ENCODE data around the gene PAQR5.
"Not testable (repeated sequence)": the region's sequence is repeated elsewhere in the genome, so short reads cannot be mapped to it uniquely, and the experiment has no call there.

The PAQR5 gene

DNA sequence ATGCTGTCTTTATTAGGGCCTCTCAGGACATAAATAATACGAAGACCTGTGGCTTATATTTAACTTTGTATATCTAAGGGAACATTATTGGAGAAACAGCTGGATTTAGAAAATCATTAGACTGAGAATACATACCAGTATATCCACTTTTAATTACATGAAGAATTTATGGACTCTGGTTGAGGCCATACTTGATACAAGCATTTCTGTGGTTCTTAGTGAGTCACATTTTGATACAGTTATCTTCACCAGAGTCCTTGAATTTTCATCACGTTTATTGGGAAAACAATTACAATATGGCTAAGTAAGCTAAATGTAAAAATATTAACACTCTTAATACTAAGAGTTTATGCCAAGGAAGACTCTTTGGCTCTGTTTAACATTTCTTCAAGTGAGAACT lies 125.3 kb downstream of the PAQR5 start:
- no peak for DNase-seq (ENCODE audit: low read depth in 3 of 3)

DNA sequence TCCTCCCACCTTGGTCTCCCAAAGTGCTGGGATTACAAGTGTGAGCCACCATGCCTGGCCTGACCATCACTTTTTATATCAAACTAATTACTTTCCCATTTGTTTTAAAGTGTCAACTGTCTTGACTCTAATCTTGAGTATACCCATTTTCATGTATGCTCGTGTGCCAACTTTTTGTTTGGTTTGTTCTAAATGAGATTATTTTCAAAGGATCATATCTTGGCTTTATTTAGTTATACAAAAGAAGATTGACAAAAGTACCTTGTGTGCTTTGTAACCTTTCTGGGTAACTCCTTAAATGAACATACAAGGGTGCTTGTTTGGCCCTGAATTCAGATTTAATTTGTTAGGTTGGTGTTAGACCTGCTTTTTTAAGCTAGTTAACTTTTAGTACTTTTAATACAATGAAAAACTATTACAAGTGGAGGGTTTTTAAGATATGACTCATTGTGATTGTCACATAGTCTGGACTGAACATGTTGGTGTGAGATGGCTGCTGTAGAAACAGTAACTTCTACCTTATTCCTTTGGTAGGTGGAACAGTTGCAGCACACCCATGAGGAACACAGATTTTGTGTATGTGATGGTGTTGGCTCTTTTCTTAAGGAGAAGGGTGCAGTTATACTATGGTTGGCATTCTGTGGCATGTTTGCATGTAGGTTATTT lies 126.2 kb downstream of the PAQR5 start:
- DNase-seq (ENCODE audit: low read depth in 3 of 3), result no peak

DNA sequence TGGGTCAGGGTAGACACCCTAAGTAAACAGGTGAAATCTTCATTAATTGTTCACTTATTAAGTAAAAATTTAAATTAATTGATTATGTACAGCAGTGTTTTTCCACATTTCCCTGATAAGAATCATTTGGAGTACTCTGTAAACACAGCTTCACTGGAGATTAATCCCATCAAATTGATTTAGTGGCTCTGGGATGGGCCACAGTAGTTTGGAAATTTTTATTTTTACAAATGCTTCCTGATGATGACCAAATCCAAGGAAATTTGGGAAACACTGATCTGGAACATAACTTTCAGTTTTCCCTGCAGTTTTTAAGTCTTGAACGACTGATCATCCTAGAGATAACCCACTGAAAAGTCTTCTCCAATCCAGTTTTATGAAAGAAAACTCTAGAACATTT lies 135.1 kb downstream of the PAQR5 start:
- no peak for DNase-seq (ENCODE audit: low read depth in 3 of 3)

DNA sequence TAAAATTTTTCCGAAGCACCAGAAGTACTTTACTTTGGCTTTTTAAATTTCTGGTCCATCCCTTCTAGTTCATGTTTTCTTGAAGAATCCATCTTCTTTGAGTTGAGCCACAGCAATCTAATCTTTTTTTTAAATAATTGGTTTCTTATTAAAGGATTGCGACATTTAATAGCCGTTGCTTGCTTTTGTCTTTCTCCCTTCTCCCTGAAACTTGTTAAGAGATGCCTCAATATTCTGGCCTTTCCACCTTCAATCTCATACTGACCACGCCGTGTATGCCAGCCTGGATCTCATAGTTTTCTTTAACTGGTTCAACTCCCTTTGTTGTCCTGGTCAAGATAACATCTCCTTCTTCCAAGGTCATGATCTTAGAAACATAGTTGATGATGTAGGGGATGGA lies 135.5 kb downstream of the PAQR5 start:
- DNase-seq (ENCODE audit: low read depth in 3 of 3), result no peak

DNA sequence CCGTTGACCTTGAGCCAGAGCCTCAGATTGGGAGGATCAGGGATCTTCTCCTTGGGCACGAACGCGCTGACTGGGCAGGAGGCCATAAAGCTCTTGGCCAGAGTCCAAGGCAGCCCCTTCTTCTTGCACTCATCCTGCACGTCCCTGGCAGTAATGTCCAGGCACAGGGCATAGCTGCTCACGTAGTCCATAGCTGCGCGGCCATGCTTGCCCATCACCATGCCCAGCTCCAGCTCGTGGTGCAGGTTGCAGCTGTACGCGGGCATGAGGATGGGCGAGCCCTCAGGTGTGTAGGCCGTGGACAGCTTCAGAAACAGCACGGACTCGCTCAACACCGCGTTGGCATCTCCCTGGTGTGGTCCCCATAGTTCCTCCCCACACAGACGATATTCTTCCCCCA lies 136.0 kb downstream of the PAQR5 start:
- DNase-seq (ENCODE audit: low read depth in 3 of 3), result no peak

DNA sequence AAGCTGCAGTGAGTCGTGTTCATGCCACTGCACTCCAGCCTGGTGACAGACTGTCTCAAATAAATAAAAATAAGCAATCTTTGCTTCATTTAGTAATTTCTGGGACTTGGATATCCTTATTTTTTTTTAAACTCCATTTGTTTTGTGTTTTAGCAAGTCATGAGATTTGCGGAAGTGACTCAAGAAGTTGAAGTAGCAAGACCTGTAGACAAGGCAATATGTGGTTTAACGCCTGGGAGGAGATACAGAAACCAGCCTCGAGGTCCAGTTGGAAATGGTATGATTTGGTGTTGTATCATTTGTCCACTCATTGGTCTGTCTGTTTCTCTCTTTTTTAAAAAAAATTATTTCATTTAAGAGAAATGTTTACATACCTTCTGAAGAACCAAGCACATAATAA lies 137.3 kb downstream of the PAQR5 start:
- no peak for DNase-seq (ENCODE audit: low read depth in 3 of 3)

DNA sequence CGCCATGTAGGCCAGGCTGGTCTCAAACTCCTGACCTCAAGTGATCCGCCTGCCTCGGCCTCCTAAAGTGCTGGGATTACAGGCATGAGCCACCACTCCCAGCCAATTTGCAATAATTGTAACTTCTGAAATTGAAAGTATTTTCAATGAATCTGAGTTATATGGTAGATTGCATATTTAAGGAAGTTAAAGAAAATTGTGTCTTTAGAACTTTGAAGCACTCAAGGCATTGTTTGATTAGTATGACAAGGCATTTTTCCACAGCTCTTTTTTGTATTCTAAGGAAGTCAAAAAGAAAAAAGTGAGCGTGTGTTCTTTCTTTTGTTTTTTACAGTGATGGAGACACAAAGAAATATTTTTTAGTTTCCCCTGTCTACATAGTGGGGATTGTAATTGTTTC lies 138.2 kb downstream of the PAQR5 start:
- no peak for DNase-seq (ENCODE audit: low read depth in 3 of 3)

DNA sequence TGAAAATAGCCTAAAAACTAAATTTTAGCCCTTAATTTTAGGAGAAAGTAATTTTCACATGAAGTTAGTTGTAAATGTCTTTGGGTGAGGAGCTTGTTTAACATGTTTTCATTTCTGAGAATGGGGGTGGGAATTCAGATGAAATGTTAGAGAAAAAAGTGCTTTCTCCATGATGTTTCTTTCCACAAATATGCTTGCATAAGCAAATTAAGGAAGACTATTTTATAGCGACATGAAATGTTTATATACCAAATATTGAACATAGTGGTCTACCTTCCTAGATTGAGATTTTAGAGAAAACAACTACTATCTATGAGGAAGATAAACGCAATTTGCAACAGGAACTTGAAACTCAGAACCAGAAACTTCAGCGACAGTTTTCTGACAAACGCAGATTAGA lies 140.9 kb downstream of the PAQR5 start:
- DNase-seq (ENCODE audit: low read depth in 3 of 3), result no peak

DNA sequence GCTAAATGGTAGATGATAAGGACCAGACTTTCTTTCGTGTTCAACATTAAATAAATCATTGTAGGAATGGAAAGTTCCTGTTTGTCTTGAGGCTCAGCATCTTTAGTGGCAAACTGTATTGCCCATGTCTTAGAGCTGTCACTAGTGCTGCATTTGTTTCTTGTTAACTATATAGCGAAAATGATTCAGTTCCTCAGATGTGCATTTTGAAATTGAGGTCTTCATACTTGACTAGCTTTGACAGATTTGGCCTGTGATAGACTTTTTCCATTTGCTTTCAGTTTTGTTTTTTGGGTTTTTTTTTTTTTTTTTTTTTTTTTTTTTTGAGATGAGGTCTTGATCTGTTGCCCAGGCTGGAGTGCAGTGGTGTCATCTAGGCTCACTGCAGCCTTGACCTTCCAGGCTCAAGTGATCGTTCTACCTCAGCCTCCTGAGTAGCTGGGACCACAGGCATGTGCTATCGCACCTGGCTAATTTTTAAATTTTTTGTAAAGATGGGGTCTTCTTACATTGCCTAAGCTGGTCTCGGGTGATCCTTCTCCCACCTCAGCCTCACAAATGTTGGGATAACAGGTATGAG lies 144.4 kb downstream of the PAQR5 start:
- no peak for DNase-seq (ENCODE audit: low read depth in 3 of 3)

DNA sequence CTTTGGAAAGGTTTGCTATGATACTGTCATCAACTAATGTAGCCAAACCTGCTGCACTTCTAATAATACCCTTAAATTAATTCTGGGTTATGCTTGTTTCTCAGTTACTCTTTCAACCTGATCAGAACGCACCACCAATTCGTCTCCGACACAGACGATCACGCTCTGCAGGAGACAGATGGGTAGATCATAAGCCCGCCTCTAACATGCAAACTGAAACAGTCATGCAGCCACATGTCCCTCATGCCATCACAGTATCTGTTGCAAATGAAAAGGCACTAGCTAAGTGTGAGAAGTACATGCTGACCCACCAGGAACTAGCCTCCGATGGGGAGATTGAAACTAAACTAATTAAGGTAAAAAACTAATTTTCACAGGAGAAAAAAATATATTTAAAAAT lies 146.0 kb downstream of the PAQR5 start:
- DNase-seq (ENCODE audit: low read depth in 3 of 3), result no peak

DNA sequence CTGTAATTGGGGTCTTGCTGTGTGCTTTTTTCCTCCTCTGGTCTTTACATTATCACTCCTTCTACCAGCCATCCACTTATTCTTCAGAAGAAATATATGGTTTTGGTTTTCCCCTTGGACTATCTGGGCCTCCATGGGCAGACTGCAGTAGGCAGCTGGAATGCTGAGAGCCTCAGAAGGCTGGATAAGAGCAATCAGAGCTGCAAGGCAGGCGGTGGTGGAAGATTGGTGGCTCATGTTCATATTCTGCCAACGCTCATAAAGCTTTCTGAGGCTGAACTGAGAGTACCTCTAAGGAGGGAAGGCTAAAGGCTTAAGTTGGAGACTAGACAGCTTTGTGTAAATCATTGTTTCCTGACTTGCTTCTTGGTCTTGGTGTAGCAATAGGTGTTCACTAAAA lies 148.2 kb downstream of the PAQR5 start:
- no peak for DNase-seq (ENCODE audit: low read depth in 3 of 3)

DNA sequence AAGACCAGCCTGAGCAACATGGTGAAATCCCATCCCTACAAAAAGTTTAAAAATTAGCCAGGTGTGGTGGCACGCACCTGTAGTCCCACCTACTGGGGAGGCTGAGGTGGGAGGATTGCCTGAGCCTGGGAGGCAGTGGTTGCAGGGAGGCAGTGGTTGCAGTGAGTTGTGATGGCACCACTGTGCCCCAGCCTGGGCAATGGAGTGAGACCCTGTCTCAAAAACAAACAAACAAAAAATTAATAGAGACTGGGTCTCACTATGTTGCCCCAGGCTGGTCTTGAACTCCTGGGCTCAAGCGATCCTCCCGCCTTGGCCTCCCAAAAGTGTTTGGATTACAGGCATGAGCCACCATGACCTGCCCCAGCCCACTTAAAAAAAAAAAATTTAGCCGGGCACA lies 151.5 kb downstream of the PAQR5 start:
- DNase-seq (ENCODE audit: low read depth in 3 of 3), result not testable (repeated sequence)

DNA sequence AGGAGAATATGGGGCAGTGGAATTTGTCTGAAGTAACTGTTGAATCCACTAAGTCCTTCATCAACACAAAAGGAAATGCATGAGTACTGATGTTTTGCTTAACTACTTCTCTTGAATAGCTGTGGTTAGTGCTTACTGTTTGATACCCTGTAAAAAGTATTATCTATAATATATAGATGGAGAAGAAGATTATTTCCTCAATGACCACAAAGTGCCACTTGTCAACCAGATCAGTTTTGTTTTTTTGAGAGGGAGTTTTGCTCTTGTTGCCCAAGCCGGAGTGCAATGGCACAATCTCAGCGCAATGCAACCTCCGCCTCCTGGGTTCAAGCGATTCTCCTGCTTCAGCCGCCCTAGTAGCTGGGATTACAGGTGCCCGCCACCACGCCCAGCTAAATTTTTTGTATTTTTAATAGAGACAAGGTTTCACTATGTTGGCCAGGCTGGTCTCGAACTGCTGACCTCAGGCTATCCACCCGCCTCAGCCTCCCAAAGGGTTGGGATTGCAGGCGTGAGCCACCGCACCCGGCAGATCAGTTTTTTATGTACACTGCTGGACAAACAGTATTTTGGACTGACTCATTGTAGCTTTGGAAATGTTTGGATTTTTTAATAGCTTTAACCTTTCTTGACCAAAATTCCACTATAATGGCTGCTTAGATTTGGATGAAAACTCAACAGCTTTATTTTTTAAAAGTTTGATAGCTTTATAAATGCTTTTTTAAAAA lies 152.4 kb downstream of the PAQR5 start:
- DNase-seq (ENCODE audit: low read depth in 3 of 3), result no peak

DNA sequence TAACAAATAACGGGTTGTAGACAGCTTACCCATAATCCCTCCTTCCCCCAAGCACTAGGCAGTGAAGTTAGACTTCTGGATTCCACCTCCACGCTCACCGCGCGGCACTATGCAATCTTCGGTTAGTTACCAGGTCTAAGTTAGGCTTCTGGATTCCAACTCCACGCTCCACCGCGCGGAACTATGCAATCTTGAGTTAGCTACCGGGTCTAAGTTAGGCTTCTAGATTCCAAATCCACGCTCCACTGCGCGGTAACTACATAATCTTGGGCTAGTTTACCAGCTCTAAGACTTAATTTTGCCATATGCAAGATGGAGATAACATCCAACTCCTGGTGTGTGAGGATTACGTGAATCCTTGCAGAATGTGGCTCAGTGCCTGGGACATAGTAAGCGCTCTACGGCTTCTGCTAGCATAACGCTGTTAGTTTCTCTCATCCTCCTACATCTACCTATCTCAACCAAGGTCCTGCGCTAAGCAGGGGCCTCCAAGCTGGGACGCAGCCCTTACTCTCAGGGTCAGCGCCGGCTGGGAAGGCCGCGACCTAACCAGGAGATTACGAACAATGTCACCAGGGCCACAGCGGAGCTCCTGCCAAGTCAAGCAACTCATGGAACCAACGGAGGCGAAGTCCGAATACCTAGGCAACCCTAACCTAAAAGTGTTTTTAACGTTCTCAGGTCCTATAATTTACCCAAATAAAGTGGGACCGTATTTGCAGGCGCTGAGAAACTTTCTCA lies 153.4 kb downstream of the PAQR5 start:
- DNase-seq (ENCODE audit: low read depth in 3 of 3), result no peak

DNA sequence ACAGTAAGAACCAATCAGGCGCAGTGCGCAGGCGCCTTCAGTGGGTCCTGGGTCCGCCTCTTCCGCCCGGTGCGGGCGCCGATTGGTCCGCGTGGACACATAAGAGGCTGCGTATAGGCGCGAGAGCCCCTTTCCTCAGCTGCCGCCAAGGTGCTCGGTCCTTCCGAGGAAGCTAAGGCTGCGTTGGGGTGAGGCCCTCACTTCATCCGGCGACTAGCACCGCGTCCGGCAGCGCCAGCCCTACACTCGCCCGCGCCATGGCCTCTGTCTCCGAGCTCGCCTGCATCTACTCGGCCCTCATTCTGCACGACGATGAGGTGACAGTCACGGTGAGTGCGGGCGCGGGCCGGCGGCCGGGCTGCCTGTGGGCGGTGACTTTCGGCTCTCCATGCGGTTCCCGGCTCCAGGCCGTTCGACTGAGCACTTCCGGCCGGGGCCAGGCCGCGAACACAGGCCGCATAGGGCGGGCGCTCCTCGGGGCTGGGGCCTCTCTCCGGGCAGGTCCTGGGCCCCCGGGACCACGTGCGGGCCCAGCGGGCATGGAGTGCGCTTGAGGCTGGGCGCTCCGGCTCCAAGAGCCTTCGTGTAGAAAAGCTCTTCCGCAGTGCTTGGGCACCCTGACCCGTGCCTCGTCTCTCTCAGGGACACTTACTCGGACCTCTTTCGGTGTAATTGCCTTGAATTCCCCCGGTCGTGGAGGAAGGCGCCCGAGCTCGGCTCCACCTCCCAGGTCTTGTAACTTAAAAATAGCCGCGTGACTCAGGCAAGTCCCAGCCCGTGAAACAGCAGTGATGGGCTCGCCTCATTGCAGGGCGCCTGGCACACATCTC lies 154.2 kb downstream of the PAQR5 start, which contains the start of gene RPLP1:
Gene RPLP1, plus strand, starts transcription at position 127 of the 830 bp plus-strand sequence. Its CDS starts 131 bp downstream, at position 258.
- peak; percentile 85 to 92 (median 90) for DNase-seq (ENCODE audit: low read depth in 3 of 3)

DNA sequence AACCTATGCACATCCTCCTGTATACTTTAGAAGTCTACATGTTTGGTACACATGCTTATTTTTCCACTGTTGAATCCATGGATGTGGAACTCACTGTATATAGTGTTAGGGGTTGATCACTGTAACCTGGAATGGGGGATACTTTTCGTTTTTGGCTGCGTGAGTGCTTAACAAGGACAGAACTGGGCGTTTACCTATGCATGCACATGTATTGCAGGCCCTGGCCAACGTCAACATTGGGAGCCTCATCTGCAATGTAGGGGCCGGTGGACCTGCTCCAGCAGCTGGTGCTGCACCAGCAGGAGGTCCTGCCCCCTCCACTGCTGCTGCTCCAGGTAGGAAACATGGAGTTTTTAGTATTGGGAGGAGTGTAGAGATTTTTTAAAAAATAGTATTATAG lies 156.2 kb downstream of the PAQR5 start:
- DNase-seq (ENCODE audit: low read depth in 3 of 3), result no peak

DNA sequence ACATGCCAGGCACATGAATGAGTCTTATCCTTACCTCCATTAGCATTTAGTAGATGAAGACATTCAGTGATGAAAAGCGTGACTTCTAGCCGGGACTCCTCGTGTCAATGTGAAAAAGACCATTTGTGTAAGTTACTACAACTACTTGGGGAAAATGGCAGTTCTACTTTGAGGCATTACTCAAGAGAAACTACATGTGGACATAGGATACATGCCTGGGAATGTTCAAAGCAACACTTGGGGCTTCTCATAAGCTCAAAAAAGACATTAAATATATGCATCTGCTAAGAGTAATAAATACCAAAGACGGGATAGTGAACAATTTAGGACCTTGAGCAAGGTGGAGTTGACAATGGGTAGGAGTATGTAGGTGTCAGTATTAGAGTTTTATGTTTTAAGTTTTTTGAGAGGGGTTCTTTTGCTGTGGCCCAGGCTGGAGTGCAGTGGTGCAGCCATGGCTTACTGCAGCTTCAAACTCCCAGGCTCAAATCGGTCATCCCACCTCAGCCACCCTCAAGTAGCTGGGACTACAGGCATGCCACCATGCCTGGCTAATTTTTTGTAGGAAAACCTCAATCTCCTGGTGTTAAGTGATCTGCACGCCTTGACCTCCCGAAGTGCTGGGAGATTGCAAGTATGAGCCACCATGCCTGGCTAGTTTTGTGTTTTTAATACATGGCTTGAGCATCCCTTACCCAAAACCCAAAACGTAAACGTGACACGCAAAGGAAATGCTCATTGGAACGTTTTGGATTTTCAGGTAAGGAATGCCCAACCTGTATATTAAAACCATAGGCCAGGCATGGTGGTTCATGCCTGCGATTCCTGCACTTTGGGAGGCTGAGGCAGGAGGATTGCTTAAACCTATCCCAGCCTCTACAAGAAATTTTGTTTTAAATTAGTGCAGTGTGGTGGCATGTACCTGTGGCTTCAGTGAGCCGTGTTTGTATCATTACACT lies 157.8 kb downstream of the PAQR5 start:
- DNase-seq (ENCODE audit: low read depth in 3 of 3), result no peak

Data from stimulated activated CD4-positive, alpha-beta T cell treated with anti-CD3 and anti-CD28 coated beads, TNF-alpha, amount 100 ng/mL, for 48 hours (primary cell).